Progenitor cell of endocrine pancreas (in vitro differentiated cells): Measurements from ENCODE around the gene ACOT9. TPM values are rescaled to one million over a fixed set of nuclear protein-coding genes. Genes with fewer than 3 reads are reported as not detected.

Experiments
- DNase-seq: peaks from one replicate; pipeline ENCODE4 v3.0.0; 2021; ENCODE audit warnings: low spot score; ENCODE audit not compliant: unreplicated experiment
- H3K27ac Mint-ChIP-seq: 2 replicates; pipeline ENCODE4 v1.8.0; 2021; ENCODE audit warnings: mild to moderate bottlenecking, moderate library complexity, mixed read lengths
- H3K27me3 Mint-ChIP-seq: 2 replicates; pipeline ENCODE4 v1.8.0; 2021; ENCODE audit warnings: mixed read lengths
- H3K36me3 Mint-ChIP-seq: 2 replicates; pipeline ENCODE4 v1.8.0; 2022; ENCODE audit warnings: mixed read lengths; ENCODE audit not compliant: insufficient read depth
- H3K4me1 Mint-ChIP-seq: 2 replicates; pipeline ENCODE4 v1.8.0; 2021; ENCODE audit warnings: low read depth, mixed read lengths
- H3K4me3 Mint-ChIP-seq: 2 replicates; pipeline ENCODE4 v1.8.0; 2021; ENCODE audit warnings: low read depth, mild to moderate bottlenecking, moderate library complexity, mixed read lengths
- H3K9me3 Mint-ChIP-seq: 2 replicates; pipeline ENCODE4 v1.8.0; 2021; ENCODE audit warnings: low read depth, mixed read lengths
- total RNA-seq: library from RNA; stranded (reverse); gene quantifications from 2 replicates; pipeline ENCODE4 v1.2.1, GENCODE V29; 2021
- TF ChIP-seq, protein P1 (sequence below): fragments of 200-600 bp; sonication (generic); IDR thresholded peaks from one replicate; pipeline ENCODE4 v1.5.0; 2021; ENCODE audit warnings: antibody characterized with exemption, mild to moderate bottlenecking; ENCODE audit not compliant: unreplicated experiment

The ACOT9 gene
- total RNA-seq, 1 donor from 2014 or later = 33.8 TPM

DNA sequence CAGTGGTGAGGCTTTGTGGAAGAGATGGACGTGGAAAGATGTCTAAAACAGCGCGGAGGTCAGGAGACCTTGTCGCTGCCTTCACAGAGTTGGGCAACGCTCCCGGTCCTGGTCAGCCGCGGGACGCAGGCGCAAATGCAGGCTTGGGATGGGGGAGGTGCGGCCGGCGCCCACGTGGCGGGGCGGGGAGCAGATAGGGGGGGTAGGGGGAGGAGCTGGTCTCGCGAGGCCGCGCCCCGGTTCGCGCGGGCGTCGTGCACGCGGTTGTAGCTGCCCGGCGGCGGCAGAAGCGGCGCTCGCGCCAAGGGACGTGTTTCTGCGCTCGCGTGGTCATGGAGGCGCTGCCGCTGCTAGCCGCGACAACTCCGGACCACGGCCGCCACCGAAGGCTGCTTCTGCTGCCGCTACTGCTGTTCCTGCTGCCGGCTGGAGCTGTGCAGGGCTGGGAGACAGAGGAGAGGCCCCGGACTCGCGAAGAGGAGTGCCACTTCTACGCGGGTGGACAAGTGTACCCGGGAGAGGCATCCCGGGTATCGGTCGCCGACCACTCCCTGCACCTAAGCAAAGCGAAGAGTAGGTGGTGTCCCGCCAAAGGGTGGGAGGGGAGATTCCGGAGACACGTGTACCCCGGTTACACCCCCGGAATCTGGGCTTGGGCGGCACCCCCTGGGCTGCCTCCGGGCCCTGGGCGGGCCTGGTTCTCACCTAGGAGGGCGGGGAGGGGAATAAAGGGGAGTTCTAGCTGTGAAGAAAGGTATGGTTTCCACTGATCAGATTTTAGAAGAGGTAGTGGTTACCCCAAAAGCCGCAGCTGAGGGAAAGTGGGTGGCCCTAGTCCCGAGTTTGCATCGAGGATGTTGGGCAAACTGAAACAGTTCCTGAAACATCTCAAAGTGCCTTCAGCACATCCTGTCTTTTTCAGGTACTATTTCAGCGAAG, 75.6 kb downstream of the ACOT9 start, which contains the start of gene PRDX4:
PRDX4 (plus strand) TSS at position 255 of the 939 bp plus-strand sequence; CDS start at position 333, 78 bp downstream.
- Mint-ChIP-seq H3K36me3 (peaks cover 9% of the 10 kb centered on the region), H3K27ac (peak within 1 kb of the TSS; percentile 91), H3K9me3 (no peaks in the 10 kb centered on the region), H3K27me3 (no peaks in the 10 kb centered on the region), H3K4me3 (peak within 1 kb of the TSS; percentile 85), H3K4me1 (peaks cover 19% of the 10 kb centered on the region)
- peak; percentile 86 for DNase-seq
- TF ChIP-seq, protein P1, sequence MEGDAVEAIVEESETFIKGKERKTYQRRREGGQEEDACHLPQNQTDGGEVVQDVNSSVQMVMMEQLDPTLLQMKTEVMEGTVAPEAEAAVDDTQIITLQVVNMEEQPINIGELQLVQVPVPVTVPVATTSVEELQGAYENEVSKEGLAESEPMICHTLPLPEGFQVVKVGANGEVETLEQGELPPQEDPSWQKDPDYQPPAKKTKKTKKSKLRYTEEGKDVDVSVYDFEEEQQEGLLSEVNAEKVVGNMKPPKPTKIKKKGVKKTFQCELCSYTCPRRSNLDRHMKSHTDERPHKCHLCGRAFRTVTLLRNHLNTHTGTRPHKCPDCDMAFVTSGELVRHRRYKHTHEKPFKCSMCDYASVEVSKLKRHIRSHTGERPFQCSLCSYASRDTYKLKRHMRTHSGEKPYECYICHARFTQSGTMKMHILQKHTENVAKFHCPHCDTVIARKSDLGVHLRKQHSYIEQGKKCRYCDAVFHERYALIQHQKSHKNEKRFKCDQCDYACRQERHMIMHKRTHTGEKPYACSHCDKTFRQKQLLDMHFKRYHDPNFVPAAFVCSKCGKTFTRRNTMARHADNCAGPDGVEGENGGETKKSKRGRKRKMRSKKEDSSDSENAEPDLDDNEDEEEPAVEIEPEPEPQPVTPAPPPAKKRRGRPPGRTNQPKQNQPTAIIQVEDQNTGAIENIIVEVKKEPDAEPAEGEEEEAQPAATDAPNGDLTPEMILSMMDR = peak; percentile 18

GRCh38 chrX:23666282-23666681, 76.8 kb downstream of the ACOT9 start:
- TF ChIP-seq, protein P1 = no peak

GRCh38 chrX:23664496-23664895, 78.6 kb downstream of the ACOT9 start:
- H3K4me3 Mint-ChIP-seq = no peak overlapping the region
- no peaks in the 10 kb centered on the region for H3K9me3 Mint-ChIP-seq
- TF ChIP-seq, protein P1 = no peak
- no peaks in the 10 kb centered on the region for H3K36me3 Mint-ChIP-seq
- H3K27me3 Mint-ChIP-seq = no peaks in the 10 kb centered on the region
- H3K27ac Mint-ChIP-seq = no peak overlapping the region
- H3K4me1 Mint-ChIP-seq = peaks cover 31% of the 10 kb centered on the region
- DNase-seq = no peak

More at GRCh38 chrX:23666282-23666681, 76.8 kb downstream of the ACOT9 start:
- Mint-ChIP-seq H3K36me3 (peaks cover 3% of the 10 kb centered on the region), H3K9me3 (no peaks in the 10 kb centered on the region), H3K27ac (no peak overlapping the region), H3K4me3 (no peak overlapping the region), H3K4me1 (peaks cover 19% of the 10 kb centered on the region), H3K27me3 (no peaks in the 10 kb centered on the region)
- DNase-seq = no peak

DNA sequence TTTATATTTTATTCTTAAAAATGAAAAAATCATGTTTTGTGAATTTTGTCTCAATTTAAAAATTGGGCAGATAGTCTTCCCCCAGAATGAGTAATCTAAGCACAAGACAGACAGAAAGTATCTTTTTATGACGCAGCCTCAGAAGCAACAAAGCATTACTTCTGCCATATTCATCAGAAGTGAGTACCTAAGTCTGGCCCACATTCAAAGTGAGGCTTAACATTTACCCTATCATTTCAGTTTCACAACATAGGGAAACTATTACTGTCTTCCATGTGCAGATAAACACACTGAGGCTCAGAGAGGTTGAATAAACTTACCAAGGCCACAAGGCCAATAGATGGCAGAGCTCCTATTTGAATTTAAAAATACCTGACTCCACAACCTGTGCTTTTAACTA, 80.2 kb downstream of the ACOT9 start:
- H3K36me3 Mint-ChIP-seq = no peaks in the 10 kb centered on the region
- no peak overlapping the region for H3K27ac Mint-ChIP-seq
- peaks cover 29% of the 10 kb centered on the region for H3K4me1 Mint-ChIP-seq
- H3K9me3 Mint-ChIP-seq = no peaks in the 10 kb centered on the region
- DNase-seq = no peak
- no peaks in the 10 kb centered on the region for H3K27me3 Mint-ChIP-seq
- H3K4me3 Mint-ChIP-seq = no peak overlapping the region
- TF ChIP-seq, protein P1 = no peak

DNA sequence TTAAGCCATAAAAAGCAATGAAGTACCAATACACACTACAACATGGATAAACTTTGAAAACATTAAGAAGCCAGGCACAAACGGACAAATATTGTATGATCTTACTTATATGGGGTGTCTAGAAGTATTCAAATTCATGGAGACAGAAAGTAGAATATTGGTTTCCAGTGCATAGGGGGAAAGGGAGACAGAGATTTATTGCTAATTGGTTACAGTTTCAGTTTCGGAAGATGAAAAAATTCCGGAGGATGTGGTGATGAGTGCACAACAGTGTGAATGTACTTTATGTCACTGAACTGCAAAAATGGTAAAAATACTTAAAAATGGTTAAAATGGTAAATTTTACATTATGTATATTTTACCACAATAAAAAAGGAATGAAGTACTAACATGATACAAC, 80.9 kb downstream of the ACOT9 start:
- Mint-ChIP-seq H3K27me3 (no peaks in the 10 kb centered on the region), H3K27ac (no peak overlapping the region), H3K4me1 (peaks cover 29% of the 10 kb centered on the region), H3K9me3 (no peaks in the 10 kb centered on the region), H3K36me3 (no peaks in the 10 kb centered on the region), H3K4me3 (no peak overlapping the region)
- TF ChIP-seq, protein P1 = no peak
- no peak for DNase-seq
